K562 (cell line): ENCODE results near the gene IMPA2. TPM values are rescaled to one million over a fixed set of nuclear protein-coding genes. Genes with fewer than 3 reads are reported as not detected.
A peak's percentile ranks its signal among the peaks of the same experiment; 100 is the strongest.

ENCODE experiments used
- ATF1 ChIP-seq, 2 experiments: fragments of 450-650 bp in 1 of 2; IDR thresholded peaks; 2 replicates each; pipeline ENCODE4 v1.6.1; 2016; ENCODE audit warnings: missing compliant biosample characterization in 1 of 2, missing genetic modification characterization in 1 of 2
- CBX3 ChIP-seq, 2 experiments: IDR thresholded peaks; 1 replicate in 1 of 2; 2 replicates in 1 of 2; pipeline ENCODE4 v1.6.1; 2012; ENCODE audit warnings: inconsistent platforms in 2 of 2, low read length in 2 of 2, borderline replicate concordance in 1 of 2, control low read depth in 1 of 2
- JUN ChIP-seq, 2 experiments: sonication (generic) in 1 of 2; formaldehyde crosslinking in 1 of 2; IDR thresholded peaks; 2 replicates each; pipeline versions ENCODE4 v1.6.1 to v1.8.0; 2012 to 2022; ENCODE audit warnings: borderline replicate concordance in 2 of 2, mild to moderate bottlenecking in 2 of 2, improper control_type of control experiment in 1 of 2, low read depth in 1 of 2, low read length in 1 of 2, missing genetic modification reagents in 1 of 2
- KDM4B ChIP-seq, 2 experiments: fragments of 450-650 bp in 1 of 2; sonication (generic) in 1 of 2; IDR thresholded peaks; 2 replicates each; pipeline ENCODE4 v1.6.1; 2016 to 2017; ENCODE audit warnings: borderline replicate concordance in 2 of 2, antibody characterized with exemption in 1 of 2, low read depth in 1 of 2, mild to moderate bottlenecking in 1 of 2
- MTA3 ChIP-seq: fragments of 450-650 bp; formaldehyde crosslinking; IDR thresholded peaks from 2 replicates; pipeline ENCODE4 v1.6.1; 2017; ENCODE audit warnings: mild to moderate bottlenecking, borderline replicate concordance
- NCOA1 ChIP-seq: fragments of 450-650 bp; IDR thresholded peaks from 2 replicates; pipeline ENCODE4 v1.6.1; 2016; ENCODE audit warnings: low read depth
- SMAD4 ChIP-seq: fragments of 250-450 bp; sonication (Bioruptor Pico); conservative IDR thresholded peaks from 2 replicates; pipeline ENCODE4 v1.8.0; 2021; ENCODE audit warnings: inconsistent platforms, mild to moderate bottlenecking, moderate library complexity
- SMARCA4 ChIP-seq: fragments of 450-650 bp; IDR thresholded peaks from 2 replicates; pipeline ENCODE4 v1.6.1; 2016
- TBP ChIP-seq: optimal IDR thresholded peaks from 2 replicates; pipeline ENCODE3; 2011; ENCODE audit warnings: low read depth, low read length, improper control_type of control experiment
- TRIM28 ChIP-seq: fragments of 450-650 bp; IDR thresholded peaks from 2 replicates; pipeline ENCODE4 v1.6.1; 2017
- ZNF175 ChIP-seq: fragments of 200-800 bp; sonication (Bioruptor generic); IDR thresholded peaks from 2 replicates; pipeline ENCODE4 v1.6.1; 2016; ENCODE audit warnings: low read depth, mild to moderate bottlenecking, missing genetic modification characterization, missing compliant biosample characterization
- polyA plus RNA-seq, 8 experiments: library from polyadenylated mRNA; depleted of rRNA in 4 of 8; stranded (reverse) in 5 of 8; unstranded in 3 of 8; fragments of >200 nt; fragmentation: Nextera tagmentation in 2 of 8; fragmentation: Illumina TruSeq in 1 of 8; extraction: Ambion mirVana in 2 of 8; extraction: Trizol in 1 of 8; gene quantifications; 2 replicates each; pipeline versions ENCODE4 v1.2.1 to v1.2.3, GENCODE V29; 2011 to 2014; ENCODE audit warnings: inconsistent platforms in 1 of 8, missing spikeins in 1 of 8
- total RNA-seq, 7 experiments: library from RNA; depleted of rRNA in 6 of 7; stranded (reverse); fragments of >200 nt in 6 of 7; fragmentation: Illumina TruSeq in 2 of 7; extraction: Trizol in 2 of 7; gene quantifications; 2 replicates each; pipeline versions ENCODE4 v1.2.1 to v1.2.3, GENCODE V29; 2011 to 2021; ENCODE audit warnings: low replicate concordance in 1 of 7
- TF ChIP-seq, protein P1 (sequence below): sonication (generic); IDR thresholded peaks from 2 replicates; pipeline ENCODE4 v1.6.1; 2016
- TF ChIP-seq, protein P2 (sequence below), 2 experiments: IDR thresholded peaks in 1 of 2; conservative IDR thresholded peaks in 1 of 2; 2 replicates each; pipeline ENCODE4 v1.6.1; 2016; ENCODE audit warnings: low read depth in 2 of 2, mild to moderate bottlenecking in 1 of 2, missing compliant biosample characterization in 1 of 2, missing genetic modification characterization in 1 of 2, moderate library complexity in 1 of 2
- TF ChIP-seq, protein P3 (sequence below), 2 experiments: fragments of 450-650 bp in 1 of 2; sonication (generic) in 1 of 2; formaldehyde crosslinking in 1 of 2; IDR thresholded peaks in 1 of 2; conservative IDR thresholded peaks in 1 of 2; 2 replicates each; pipeline versions ENCODE4 v1.6.1 to v1.8.1; 2016 to 2023; ENCODE audit warnings: mild to moderate bottlenecking in 2 of 2, moderate library complexity in 2 of 2, inconsistent platforms in 1 of 2, missing genetic modification reagents in 1 of 2

Gene IMPA2
- total and polyA plus RNA-seq, 9 of the 15 experiments (the other 6 are each of a cell fraction or from before 2014, with no cell fraction given), result 0.62 to 11.3 (median 5.7) TPM

DNA sequence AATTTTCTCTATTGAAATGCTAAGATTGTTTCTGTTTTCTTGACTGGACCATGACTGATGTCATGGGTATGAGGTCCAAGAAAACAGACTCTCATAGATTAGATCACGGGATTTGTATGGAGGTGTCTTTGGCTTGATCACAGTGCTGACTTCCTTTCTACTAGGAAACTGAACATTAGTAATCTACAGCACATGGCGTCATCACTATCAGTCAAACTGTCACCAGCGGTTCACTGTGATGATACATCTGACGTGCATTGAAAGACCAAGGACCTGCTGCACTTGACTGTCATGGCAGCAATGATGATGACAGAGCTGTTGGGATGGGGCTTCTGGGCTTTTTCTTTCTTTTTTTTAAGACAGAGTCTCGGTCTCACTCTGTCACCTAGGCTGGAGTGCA lies 28.2 kb upstream of the IMPA2 start (continued):
- TF ChIP-seq, protein P1, sequence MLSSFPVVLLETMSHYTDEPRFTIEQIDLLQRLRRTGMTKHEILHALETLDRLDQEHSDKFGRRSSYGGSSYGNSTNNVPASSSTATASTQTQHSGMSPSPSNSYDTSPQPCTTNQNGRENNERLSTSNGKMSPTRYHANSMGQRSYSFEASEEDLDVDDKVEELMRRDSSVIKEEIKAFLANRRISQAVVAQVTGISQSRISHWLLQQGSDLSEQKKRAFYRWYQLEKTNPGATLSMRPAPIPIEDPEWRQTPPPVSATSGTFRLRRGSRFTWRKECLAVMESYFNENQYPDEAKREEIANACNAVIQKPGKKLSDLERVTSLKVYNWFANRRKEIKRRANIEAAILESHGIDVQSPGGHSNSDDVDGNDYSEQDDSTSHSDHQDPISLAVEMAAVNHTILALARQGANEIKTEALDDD, result peak; percentile 37
- TF ChIP-seq ATF1 (CRISPR knock-in tag; IDR thresholded peaks at IDR 0.05) (no peak), ATF1 (tag; IDR thresholded peaks at IDR 0.05) (peak; percentile 95), MTA3 (peak; percentile 94), NCOA1 (peak; percentile 93), SMAD4 (CRISPR knock-in tag) (0 out of 2 replicates have a peak, but pooled peaks have one; percentile 35), TRIM28 (no peak), SMARCA4 (no peak), KDM4B (IDR thresholded peaks at IDR 0.05; ENCODE audit: borderline replicate concordance in 2 of 2, low read depth in 1 of 2) (no peak), CBX3 (IDR thresholded peaks at IDR 0.05; ENCODE audit: borderline replicate concordance in 1 of 2, low read length in 2 of 2) (no peak), JUN (IDR thresholded peaks at IDR 0.05; ENCODE audit: borderline replicate concordance, low read depth, low read length) (peak; percentile 66; the same call in 1 of the 2 replicates), JUN (CRISPR knock-in tag; IDR thresholded peaks at IDR 0.05; ENCODE audit: borderline replicate concordance) (no peak), TBP (no peak), ZNF175 (peak; percentile 78)
- TF ChIP-seq, protein P2, sequence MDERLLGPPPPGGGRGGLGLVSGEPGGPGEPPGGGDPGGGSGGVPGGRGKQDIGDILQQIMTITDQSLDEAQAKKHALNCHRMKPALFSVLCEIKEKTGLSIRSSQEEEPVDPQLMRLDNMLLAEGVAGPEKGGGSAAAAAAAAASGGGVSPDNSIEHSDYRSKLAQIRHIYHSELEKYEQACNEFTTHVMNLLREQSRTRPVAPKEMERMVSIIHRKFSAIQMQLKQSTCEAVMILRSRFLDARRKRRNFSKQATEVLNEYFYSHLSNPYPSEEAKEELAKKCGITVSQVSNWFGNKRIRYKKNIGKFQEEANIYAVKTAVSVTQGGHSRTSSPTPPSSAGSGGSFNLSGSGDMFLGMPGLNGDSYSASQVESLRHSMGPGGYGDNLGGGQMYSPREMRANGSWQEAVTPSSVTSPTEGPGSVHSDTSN (CRISPR knock-in tag; IDR thresholded peaks at IDR 0.05; ENCODE audit: low read depth), result peak; percentile 41; the same call in 1 of the 2 replicates
- TF ChIP-seq, protein P2 (tag; conservative IDR thresholded peaks at IDR 0.05; ENCODE audit: low read depth), result peak; percentile 96
- TF ChIP-seq, protein P3, sequence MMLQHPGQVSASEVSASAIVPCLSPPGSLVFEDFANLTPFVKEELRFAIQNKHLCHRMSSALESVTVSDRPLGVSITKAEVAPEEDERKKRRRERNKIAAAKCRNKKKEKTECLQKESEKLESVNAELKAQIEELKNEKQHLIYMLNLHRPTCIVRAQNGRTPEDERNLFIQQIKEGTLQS (IDR thresholded peaks at IDR 0.05), result peak; percentile 91
- TF ChIP-seq, protein P3 (CRISPR knock-in tag; conservative IDR thresholded peaks at IDR 0.05), result no peak
